NCI-H128 (cell line): ENCODE data around the gene AACS.
"Not testable (repeated sequence)": the region's sequence is repeated elsewhere in the genome, so short reads cannot be mapped to it uniquely, and the experiment has no call there.

Experiments
- DNase-seq: peaks from one replicate; lab custom pipeline; 2025; ENCODE audit not compliant: unreplicated experiment; lab: John Stamatoyannopoulos, UW

AACS gene

GRCh38 chr12:125091401-125091800, 26.2 kb downstream of the AACS start:
- DNase-seq = no peak

- DNase-seq = no peak
Measured at GRCh38 chr12:125092108-125092871, 27.1 kb downstream of the AACS start.

GRCh38 chr12:125092872-125093680, 27.8 kb downstream of the AACS start:
- DNase-seq = no peak

GRCh38 chr12:125093681-125094330, 28.6 kb downstream of the AACS start:
- no peak for DNase-seq

GRCh38 chr12:125096894-125097293, 31.7 kb downstream of the AACS start:
- no peak for DNase-seq

- no peak for DNase-seq
Measured at GRCh38 chr12:125097427-125097826, 32.2 kb downstream of the AACS start.

GRCh38 chr12:125098676-125099408, 33.6 kb downstream of the AACS start:
- DNase-seq = no peak

- DNase-seq = no peak
Measured at GRCh38 chr12:125099409-125099782, 34.2 kb downstream of the AACS start.

- DNase-seq = no peak
Measured at GRCh38 chr12:125100551-125101434, 35.6 kb downstream of the AACS start.

GRCh38 chr12:125104982-125105381, 39.7 kb downstream of the AACS start:
- DNase-seq = no peak

- no peak for DNase-seq
Measured at GRCh38 chr12:125105600-125105999, 40.4 kb downstream of the AACS start.

- no peak for DNase-seq
Measured at GRCh38 chr12:125110641-125111360, 45.6 kb downstream of the AACS start.

- DNase-seq = no peak
Measured at GRCh38 chr12:125111403-125111802, 46.2 kb downstream of the AACS start.

- DNase-seq = not testable (repeated sequence)
Measured at GRCh38 chr12:125112614-125113013, 47.4 kb downstream of the AACS start.

GRCh38 chr12:125113263-125113662, 48.0 kb downstream of the AACS start:
- no peak for DNase-seq

- DNase-seq = no peak
Measured at GRCh38 chr12:125113789-125114188, 48.6 kb downstream of the AACS start.

- DNase-seq = no peak
Measured at GRCh38 chr12:125114365-125115141, 49.3 kb downstream of the AACS start.

GRCh38 chr12:125120566-125120965, 55.3 kb downstream of the AACS start:
- no peak for DNase-seq

- DNase-seq = no peak
Measured at GRCh38 chr12:125121106-125121505, 55.9 kb downstream of the AACS start.
